Measurements from ENCODE around the gene ISOC1. TPM values are rescaled to one million over a fixed set of nuclear protein-coding genes. Genes with fewer than 3 reads are reported as not detected.

The ISOC1 gene
- total and polyA plus RNA-seq, 2 donors (not counting 1 experiment from before 2014, with no cell fraction given) = 15.4 to 21.1 TPM

DNA sequence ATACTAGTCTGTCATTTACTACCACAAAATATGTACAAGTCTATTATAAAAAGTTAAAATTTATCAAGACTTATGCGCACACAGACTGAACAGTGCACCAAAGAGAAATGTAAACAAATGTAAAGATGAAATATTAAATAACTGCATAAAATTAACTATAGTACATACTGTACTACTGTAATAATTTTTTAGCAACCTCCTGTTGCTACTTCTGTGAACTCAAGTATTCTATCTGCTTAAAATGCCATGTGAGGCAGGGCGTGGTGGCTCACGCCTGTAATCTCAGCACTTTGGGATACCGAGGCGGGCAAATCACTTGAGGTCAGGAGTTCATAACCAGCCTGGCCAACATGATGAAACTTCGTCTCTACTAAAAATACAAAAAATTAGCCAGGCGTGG, 13.8 kb upstream of the ISOC1 start:
- Histone ChIP-seq H3K9ac (ENCODE audit: insufficient read depth, low read length) (no peak overlapping the region), H3K4me1 (ENCODE audit: control insufficient read depth, extremely low read depth, insufficient read depth, low read length) (no peaks in the 10 kb centered on the region), H3K9me3 (ENCODE audit: control insufficient read depth, insufficient read depth, low read depth, low read length) (no peaks in the 10 kb centered on the region), H3K4me3 (replicated peaks in 1 of 4; ENCODE audit: control extremely low read depth in 1 of 4, insufficient read depth in 1 of 4, low read depth in 3 of 4, low read length in 4 of 4) (no peak overlapping the region), H3K27me3 (ENCODE audit: control insufficient read depth, insufficient read depth, low read length) (no peaks in the 10 kb centered on the region), H3K4me2 (ENCODE audit: extremely low read depth, insufficient read depth, low read length) (no peak overlapping the region), H3K79me2 (ENCODE audit: control insufficient read depth, insufficient read depth, low read length) (no peaks in the 10 kb centered on the region), H4K20me1 (ENCODE audit: control insufficient read depth, extremely low read depth, insufficient read depth, low read length) (no peaks in the 10 kb centered on the region), H3K36me3 (ENCODE audit: control insufficient read depth, insufficient read depth, low read length) (no peaks in the 10 kb centered on the region), H3K27ac (ENCODE audit: insufficient read depth, low read length) (no peak overlapping the region), H2AFZ (ENCODE audit: low read length) (no peak overlapping the region)
- TF ChIP-seq EZH2 (IDR thresholded peaks at IDR 0.05; ENCODE audit: low read length, missing control alignments) = no peak
- TF ChIP-seq, protein P1, sequence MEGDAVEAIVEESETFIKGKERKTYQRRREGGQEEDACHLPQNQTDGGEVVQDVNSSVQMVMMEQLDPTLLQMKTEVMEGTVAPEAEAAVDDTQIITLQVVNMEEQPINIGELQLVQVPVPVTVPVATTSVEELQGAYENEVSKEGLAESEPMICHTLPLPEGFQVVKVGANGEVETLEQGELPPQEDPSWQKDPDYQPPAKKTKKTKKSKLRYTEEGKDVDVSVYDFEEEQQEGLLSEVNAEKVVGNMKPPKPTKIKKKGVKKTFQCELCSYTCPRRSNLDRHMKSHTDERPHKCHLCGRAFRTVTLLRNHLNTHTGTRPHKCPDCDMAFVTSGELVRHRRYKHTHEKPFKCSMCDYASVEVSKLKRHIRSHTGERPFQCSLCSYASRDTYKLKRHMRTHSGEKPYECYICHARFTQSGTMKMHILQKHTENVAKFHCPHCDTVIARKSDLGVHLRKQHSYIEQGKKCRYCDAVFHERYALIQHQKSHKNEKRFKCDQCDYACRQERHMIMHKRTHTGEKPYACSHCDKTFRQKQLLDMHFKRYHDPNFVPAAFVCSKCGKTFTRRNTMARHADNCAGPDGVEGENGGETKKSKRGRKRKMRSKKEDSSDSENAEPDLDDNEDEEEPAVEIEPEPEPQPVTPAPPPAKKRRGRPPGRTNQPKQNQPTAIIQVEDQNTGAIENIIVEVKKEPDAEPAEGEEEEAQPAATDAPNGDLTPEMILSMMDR (conservative IDR thresholded peaks at IDR 0.05 in 1 of 2, IDR thresholded peaks at IDR 0.05 in 1 of 2; ENCODE audit: low read depth in 1 of 2, low read length in 2 of 2) = no peak
- DNase-seq (ENCODE audit: low read depth in 2 of 2) = no peak

DNA sequence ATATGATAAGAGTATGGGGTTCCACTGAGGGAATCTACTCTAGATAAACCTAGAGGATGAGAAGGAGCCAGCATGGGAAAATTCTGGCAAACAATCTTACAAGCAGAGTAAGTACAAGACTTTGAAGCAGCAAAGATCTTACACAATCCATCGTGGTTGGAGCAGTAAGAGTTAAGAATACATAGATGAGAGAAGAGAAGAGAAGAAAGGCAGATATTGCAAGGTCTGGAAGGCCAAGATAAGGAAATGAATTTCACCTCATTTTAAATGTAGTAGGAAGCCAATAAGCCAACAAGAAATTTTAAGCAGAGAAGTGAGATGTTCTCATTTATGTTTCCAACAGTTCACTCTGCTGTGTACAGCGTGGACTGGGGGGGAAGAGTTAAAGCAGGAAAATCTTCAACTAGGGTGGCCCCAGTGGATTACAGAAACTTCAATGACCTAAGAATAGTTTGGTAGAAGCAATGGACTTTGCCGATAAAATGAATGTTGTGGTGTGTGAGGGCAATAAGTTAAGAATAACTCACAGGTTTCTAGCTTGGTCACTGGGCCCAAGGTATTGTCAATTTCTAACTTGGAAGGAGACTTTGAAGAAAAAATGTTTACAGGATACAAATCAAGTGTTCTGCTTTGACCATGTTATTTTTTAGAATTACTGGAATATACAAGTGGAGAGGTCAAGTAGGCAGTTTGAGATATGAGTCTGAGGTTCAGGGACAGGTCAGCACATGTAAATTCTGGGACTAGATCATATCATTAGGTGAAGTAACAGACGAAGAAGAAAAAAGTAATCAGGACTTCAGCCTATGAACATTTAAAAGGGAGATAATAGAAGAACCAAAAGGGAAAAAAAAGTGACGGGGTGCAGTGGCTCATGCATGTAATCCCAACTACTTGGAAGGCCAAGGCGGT, 12.1 kb upstream of the ISOC1 start:
- no peak for DNase-seq (ENCODE audit: low read depth in 2 of 2)
- H3K4me1 ChIP-seq (ENCODE audit: control insufficient read depth, extremely low read depth, insufficient read depth, low read length) = no peaks in the 10 kb centered on the region
- TF ChIP-seq EZH2 (IDR thresholded peaks at IDR 0.05; ENCODE audit: low read length, missing control alignments) = no peak
- TF ChIP-seq, protein P1 (conservative IDR thresholded peaks at IDR 0.05 in 1 of 2, IDR thresholded peaks at IDR 0.05 in 1 of 2; ENCODE audit: low read depth in 1 of 2, low read length in 2 of 2) = no peak
- no peak overlapping the region for H3K4me2 ChIP-seq (ENCODE audit: extremely low read depth, insufficient read depth, low read length)
- H3K9ac ChIP-seq (ENCODE audit: insufficient read depth, low read length) = no peak overlapping the region
- no peak overlapping the region for H2AFZ ChIP-seq (ENCODE audit: low read length)
- H3K4me3 ChIP-seq (replicated peaks in 1 of 4; ENCODE audit: control extremely low read depth in 1 of 4, insufficient read depth in 1 of 4, low read depth in 3 of 4, low read length in 4 of 4) = no peak overlapping the region
- H3K9me3 ChIP-seq (ENCODE audit: control insufficient read depth, insufficient read depth, low read depth, low read length) = no peaks in the 10 kb centered on the region
- H4K20me1 ChIP-seq (ENCODE audit: control insufficient read depth, extremely low read depth, insufficient read depth, low read length) = no peaks in the 10 kb centered on the region
- no peak overlapping the region for H3K27ac ChIP-seq (ENCODE audit: insufficient read depth, low read length)
- no peaks in the 10 kb centered on the region for H3K36me3 ChIP-seq (ENCODE audit: control insufficient read depth, insufficient read depth, low read length)
- H3K79me2 ChIP-seq (ENCODE audit: control insufficient read depth, insufficient read depth, low read length) = no peaks in the 10 kb centered on the region
- no peaks in the 10 kb centered on the region for H3K27me3 ChIP-seq (ENCODE audit: control insufficient read depth, insufficient read depth, low read length)

DNA sequence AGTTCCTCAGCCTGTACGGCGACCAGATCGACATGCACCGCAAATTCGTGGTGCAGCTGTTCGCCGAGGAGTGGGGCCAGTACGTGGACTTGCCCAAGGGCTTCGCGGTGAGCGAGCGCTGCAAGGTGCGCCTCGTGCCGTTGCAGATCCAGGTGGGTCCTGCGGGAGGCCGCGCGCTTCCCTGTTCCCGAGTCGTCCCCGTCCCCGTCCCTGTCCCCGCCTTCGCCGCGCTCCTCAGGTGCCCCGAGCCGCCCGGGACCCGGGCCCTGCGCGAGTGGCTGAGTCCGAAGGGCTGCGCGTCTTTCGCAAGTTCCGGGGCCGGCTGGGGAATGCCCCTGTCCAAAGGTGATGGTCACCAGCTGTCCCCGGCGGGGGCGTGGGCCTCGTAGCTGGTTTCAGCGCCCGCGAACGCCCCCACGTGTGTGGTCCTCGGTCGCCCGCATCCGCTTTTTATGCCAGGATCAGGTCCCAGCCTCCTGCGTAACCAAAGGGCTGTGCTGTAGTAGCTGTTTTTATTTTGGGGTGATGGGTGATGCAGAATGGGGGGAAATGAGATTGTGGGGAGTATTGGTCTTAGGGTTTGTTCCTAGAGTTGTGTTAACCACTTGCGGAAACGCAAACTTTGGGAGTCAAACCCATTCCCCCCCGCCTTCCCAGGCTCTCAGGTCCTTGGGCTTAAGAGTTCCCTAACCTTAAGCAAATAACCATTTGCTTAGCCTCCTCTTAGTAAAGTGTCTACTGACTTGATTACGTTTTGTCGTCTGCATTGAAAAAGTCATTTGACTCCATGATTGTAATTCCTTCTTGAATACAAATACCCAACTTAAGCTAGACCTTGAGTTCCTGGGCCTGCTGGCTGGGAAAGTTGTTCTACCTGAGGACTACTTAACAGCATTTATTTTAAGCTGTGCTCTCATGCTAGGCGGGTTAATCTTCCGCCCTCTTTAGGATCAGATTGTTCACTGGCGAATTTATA, 663 bp downstream of the ISOC1 start:
- Histone ChIP-seq H3K4me2 (ENCODE audit: extremely low read depth, insufficient read depth, low read length) (peak overlapping the region; percentile 96), H3K9ac (ENCODE audit: insufficient read depth, low read length) (peak overlapping the region; percentile 76), H3K27me3 (ENCODE audit: control insufficient read depth, insufficient read depth, low read length) (no peaks in the 10 kb centered on the region), H3K36me3 (ENCODE audit: control insufficient read depth, insufficient read depth, low read length) (no peaks in the 10 kb centered on the region), H3K9me3 (ENCODE audit: control insufficient read depth, insufficient read depth, low read depth, low read length) (no peaks in the 10 kb centered on the region), H3K4me3 (replicated peaks in 1 of 4; ENCODE audit: control extremely low read depth in 1 of 4, insufficient read depth in 1 of 4, low read depth in 3 of 4, low read length in 4 of 4) (peak overlapping the region; percentile 81 to 97 (median 88)), H2AFZ (ENCODE audit: low read length) (peak overlapping the region; percentile 99), H3K79me2 (ENCODE audit: control insufficient read depth, insufficient read depth, low read length) (no peaks in the 10 kb centered on the region), H3K4me1 (ENCODE audit: control insufficient read depth, extremely low read depth, insufficient read depth, low read length) (no peaks in the 10 kb centered on the region), H4K20me1 (ENCODE audit: control insufficient read depth, extremely low read depth, insufficient read depth, low read length) (peaks cover 3% of the 10 kb centered on the region), H3K27ac (ENCODE audit: insufficient read depth, low read length) (peak overlapping the region; percentile 50)
- DNase-seq (ENCODE audit: low read depth in 2 of 2) = peak; percentile 29 to 68
- TF ChIP-seq, protein P1 (conservative IDR thresholded peaks at IDR 0.05 in 1 of 2, IDR thresholded peaks at IDR 0.05 in 1 of 2; ENCODE audit: low read depth in 1 of 2, low read length in 2 of 2) = peak in 1 of 2 donors; percentile 9
- TF ChIP-seq EZH2 (IDR thresholded peaks at IDR 0.05; ENCODE audit: low read length, missing control alignments) = no peak
